ENCODE measurements around the gene LRP11. TPM values are rescaled to one million over a fixed set of nuclear protein-coding genes. Genes with fewer than 3 reads are reported as not detected.

Gene LRP11
- total RNA-seq, 1 experiment from 2014 or later, result 14.8 TPM

- no peak overlapping the region for H3K27ac Mint-ChIP-seq
- DNase-seq, result no peak
Measured at GRCh38 chr6:149899926-149900619, 35.9 kb upstream of the LRP11 start.

More at GRCh38 chr6:149899926-149900619, 35.9 kb upstream of the LRP11 start:
- H3K14ac ChIP-seq (ENCODE audit: insufficient read depth, low read length), result no peak overlapping the region
- H3K27me3 ChIP-seq (ENCODE audit: insufficient read depth, low read length), result no peaks in the 10 kb centered on the region; the same call in 1 of the 2 replicates
- Mint-ChIP-seq H3K4me1 (peaks cover 3 to 7% of the 10 kb centered on the region in 2 experiments; a peak in 3 of 4 replicates), H3K9me3 (no peaks in the 10 kb centered on the region), H3K36me3 (ENCODE audit: insufficient read depth in 1 of 3, low read depth in 3 of 3) (peaks cover 0 to 2% (median 0%) of the 10 kb centered on the region in 3 experiments; a peak in 1 of 7 replicates), H3K27me3 (ENCODE audit: low read depth) (peaks cover 21% of the 10 kb centered on the region), H3K4me3 (no peak overlapping the region)
- no peak overlapping the region for H2AK5ac ChIP-seq (ENCODE audit: insufficient read length, low read length)
- H2AFZ ChIP-seq (ENCODE audit: low read length), result no peak overlapping the region
- H4K91ac ChIP-seq (ENCODE audit: insufficient read length, low read depth, low read length), result no peak overlapping the region
- H2BK20ac ChIP-seq (ENCODE audit: low read depth, low read length, poor library complexity, severe bottlenecking), result no peak overlapping the region
- no peaks in the 10 kb centered on the region for H3K23me2 ChIP-seq (ENCODE audit: insufficient read length, low read depth, low read length, poor library complexity, severe bottlenecking)
- no peak overlapping the region for H3K23ac ChIP-seq (ENCODE audit: insufficient read length, low read depth, low read length)
- H4K5ac ChIP-seq (ENCODE audit: insufficient read length, low read depth, low read length), result no peak overlapping the region
- no peaks in the 10 kb centered on the region for H4K20me1 ChIP-seq (ENCODE audit: control insufficient read depth, insufficient read depth, insufficient read length)
- no peak overlapping the region for H3K9ac ChIP-seq (ENCODE audit: extremely low read depth, insufficient read length, low read length)
- H3T11ph ChIP-seq (ENCODE audit: low read length), result no peak overlapping the region
- H3K56ac ChIP-seq (ENCODE audit: insufficient read length, low read depth, low read length), result no peak overlapping the region
- no peak overlapping the region for H3K4ac ChIP-seq (ENCODE audit: low read depth, low read length)
- H3K4me1 ChIP-seq (ENCODE audit: insufficient read depth, low read length), result no peaks in the 10 kb centered on the region; the same call in 1 of the 2 replicates
- TF ChIP-seq CTCF (conservative IDR thresholded peaks at IDR 0.05), result no peak
- H3K79me2 ChIP-seq (ENCODE audit: insufficient read depth, low read length), result no peaks in the 10 kb centered on the region
- H2BK5ac ChIP-seq (ENCODE audit: insufficient read length, low read length), result no peak overlapping the region
- H2BK120ac ChIP-seq (ENCODE audit: low read depth, low read length, poor library complexity, severe bottlenecking), result no peak overlapping the region
- H3K9me3 ChIP-seq (ENCODE audit: control insufficient read depth, low read depth, low read length), result no peaks in the 10 kb centered on the region
- no peak overlapping the region for H2BK12ac ChIP-seq (ENCODE audit: insufficient read length, low read depth, low read length)
- H4K8ac ChIP-seq (replicated peaks; ENCODE audit: insufficient read length, low read depth, low read length), result no peak overlapping the region
- H3K18ac ChIP-seq (ENCODE audit: insufficient read length, low read depth, low read length), result no peak overlapping the region
- no peak overlapping the region for H2BK15ac ChIP-seq (ENCODE audit: low read depth, low read length)
- no CpG with 5 or more reads among the region's 7 CpGs for WGBS (ENCODE audit: extremely low coverage, insufficient read length, low lambda C conversion rate)
- no peaks in the 10 kb centered on the region for H3K79me1 ChIP-seq (ENCODE audit: insufficient read depth, low read depth, low read length, poor library complexity, severe bottlenecking)
- H3K4me2 ChIP-seq (ENCODE audit: insufficient read depth, insufficient read length, low read length), result no peak overlapping the region
- no peak overlapping the region for H3K27ac ChIP-seq (ENCODE audit: insufficient read length, low read depth, low read length)

Data from H9 (cell line).